SK-N-SH treated with all-trans-retinoic acid at 6 μM for 48 hours (cell line): ENCODE measurements around the gene PPP1R15B.

Experiments
- ATAC-seq: fragments of 200-7000 bp; cut with Tn5 transposase; 3 replicates; pipeline ENCODE4 v1.9.1; 2020; ENCODE audit warnings: mild to moderate bottlenecking, moderate library complexity
- BACH2 ChIP-seq: fragments of 250-450 bp; sonication (Bioruptor Pico); IDR thresholded peaks from 2 replicates; pipeline ENCODE4 v1.9.0; 2021; ENCODE audit warnings: mild to moderate bottlenecking, borderline replicate concordance
- CREB5 ChIP-seq: fragments of 250-450 bp; sonication (Bioruptor Pico); IDR thresholded peaks from 2 replicates; pipeline ENCODE4 v1.5.1; 2020; ENCODE audit warnings: low read depth, mild to moderate bottlenecking, moderate library complexity
- CSDC2 ChIP-seq: fragments of 250-450 bp; sonication (Bioruptor Pico); IDR thresholded peaks from 2 replicates; pipeline ENCODE4 v1.5.0; 2020; ENCODE audit warnings: mild to moderate bottlenecking, moderate library complexity
- ESRRG ChIP-seq: fragments of 250-450 bp; sonication (Bioruptor Pico); IDR thresholded peaks from 2 replicates; pipeline ENCODE4 v1.6.1; 2021; ENCODE audit warnings: mild to moderate bottlenecking
- GLIS3 ChIP-seq: fragments of 250-450 bp; sonication (Bioruptor Pico); IDR thresholded peaks from 2 replicates; pipeline ENCODE4 v1.5.0; 2020; ENCODE audit warnings: mild to moderate bottlenecking, moderate library complexity
- ISL1 ChIP-seq: fragments of 250-450 bp; sonication (Bioruptor Pico); IDR thresholded peaks from 2 replicates; pipeline ENCODE4 v2.1.2; 2022; ENCODE audit warnings: mild to moderate bottlenecking, moderate library complexity
- OSR1 ChIP-seq: fragments of 250-450 bp; sonication (Bioruptor Pico); IDR thresholded peaks from 2 replicates; pipeline ENCODE4 v1.8.0; 2022; ENCODE audit warnings: moderate library complexity, mild to moderate bottlenecking, inconsistent platforms
- PPARA ChIP-seq: fragments of 250-450 bp; sonication (Bioruptor Pico); IDR thresholded peaks from 2 replicates; pipeline ENCODE4 v1.5.0; 2020; ENCODE audit warnings: mild to moderate bottlenecking, borderline replicate concordance
- RARB ChIP-seq: fragments of 250-450 bp; sonication (Bioruptor Pico); IDR thresholded peaks from 2 replicates; pipeline ENCODE4 v1.8.0; 2021; ENCODE audit warnings: mild to moderate bottlenecking, moderate library complexity
- SNAI2 ChIP-seq: fragments of 250-450 bp; sonication (Bioruptor Pico); IDR thresholded peaks from 2 replicates; pipeline ENCODE4 v1.5.0; 2020; ENCODE audit warnings: mild to moderate bottlenecking, moderate library complexity
- TCF4 ChIP-seq: fragments of 250-450 bp; sonication (Bioruptor Pico); IDR thresholded peaks from 2 replicates; pipeline ENCODE4 v1.8.0; 2021; ENCODE audit warnings: mild to moderate bottlenecking, moderate library complexity, borderline replicate concordance
- TOX ChIP-seq: fragments of 250-450 bp; sonication (Bioruptor Pico); IDR thresholded peaks from 2 replicates; pipeline ENCODE4 v1.8.0; 2021; ENCODE audit warnings: mild to moderate bottlenecking, moderate library complexity, borderline replicate concordance
- ZC3H10 ChIP-seq: fragments of 250-450 bp; sonication (Bioruptor Pico); IDR thresholded peaks from 2 replicates; pipeline ENCODE4 v1.5.1; 2021; ENCODE audit warnings: mild to moderate bottlenecking, moderate library complexity
- ZFP3 ChIP-seq: fragments of 250-450 bp; sonication (Bioruptor Pico); IDR thresholded peaks from 2 replicates; pipeline ENCODE4 v1.5.0; 2020; ENCODE audit warnings: mild to moderate bottlenecking, moderate library complexity
- ZFP30 ChIP-seq: fragments of 450-650 bp; formaldehyde crosslinking; IDR thresholded peaks from 2 replicates; pipeline ENCODE4 v1.5.0; 2022; ENCODE audit warnings: mild to moderate bottlenecking, moderate library complexity
- ZNF565 ChIP-seq: fragments of 450-650 bp; formaldehyde crosslinking; conservative IDR thresholded peaks from 2 replicates; pipeline ENCODE4 v1.5.0; 2020; ENCODE audit warnings: low read depth, mild to moderate bottlenecking, moderate library complexity
- ZNF70 ChIP-seq: fragments of 450-650 bp; formaldehyde crosslinking; IDR thresholded peaks from 2 replicates; pipeline ENCODE4 v1.5.0; 2020; ENCODE audit warnings: mild to moderate bottlenecking, moderate library complexity
- TF ChIP-seq, protein P1 (sequence below): fragments of 250-450 bp; sonication (Bioruptor Pico); IDR thresholded peaks from 2 replicates; pipeline ENCODE4 v1.8.0; 2020; ENCODE audit warnings: mild to moderate bottlenecking, moderate library complexity, borderline replicate concordance
- TF ChIP-seq, protein P2 (sequence below): fragments of 250-450 bp; sonication (Bioruptor Pico); IDR thresholded peaks from 2 replicates; pipeline ENCODE4 v1.8.0; 2021; ENCODE audit warnings: low read depth, mild to moderate bottlenecking, moderate library complexity, borderline replicate concordance

PPP1R15B gene

GRCh38 chr1:204447736-204448135 is 36.1 kb upstream of the PPP1R15B start:
- no peak for ATAC-seq
- TF ChIP-seq, protein P1, sequence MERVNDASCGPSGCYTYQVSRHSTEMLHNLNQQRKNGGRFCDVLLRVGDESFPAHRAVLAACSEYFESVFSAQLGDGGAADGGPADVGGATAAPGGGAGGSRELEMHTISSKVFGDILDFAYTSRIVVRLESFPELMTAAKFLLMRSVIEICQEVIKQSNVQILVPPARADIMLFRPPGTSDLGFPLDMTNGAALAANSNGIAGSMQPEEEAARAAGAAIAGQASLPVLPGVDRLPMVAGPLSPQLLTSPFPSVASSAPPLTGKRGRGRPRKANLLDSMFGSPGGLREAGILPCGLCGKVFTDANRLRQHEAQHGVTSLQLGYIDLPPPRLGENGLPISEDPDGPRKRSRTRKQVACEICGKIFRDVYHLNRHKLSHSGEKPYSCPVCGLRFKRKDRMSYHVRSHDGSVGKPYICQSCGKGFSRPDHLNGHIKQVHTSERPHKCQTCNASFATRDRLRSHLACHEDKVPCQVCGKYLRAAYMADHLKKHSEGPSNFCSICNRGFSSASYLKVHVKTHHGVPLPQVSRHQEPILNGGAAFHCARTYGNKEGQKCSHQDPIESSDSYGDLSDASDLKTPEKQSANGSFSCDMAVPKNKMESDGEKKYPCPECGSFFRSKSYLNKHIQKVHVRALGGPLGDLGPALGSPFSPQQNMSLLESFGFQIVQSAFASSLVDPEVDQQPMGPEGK (CRISPR knock-in tag): no peak

DNA sequence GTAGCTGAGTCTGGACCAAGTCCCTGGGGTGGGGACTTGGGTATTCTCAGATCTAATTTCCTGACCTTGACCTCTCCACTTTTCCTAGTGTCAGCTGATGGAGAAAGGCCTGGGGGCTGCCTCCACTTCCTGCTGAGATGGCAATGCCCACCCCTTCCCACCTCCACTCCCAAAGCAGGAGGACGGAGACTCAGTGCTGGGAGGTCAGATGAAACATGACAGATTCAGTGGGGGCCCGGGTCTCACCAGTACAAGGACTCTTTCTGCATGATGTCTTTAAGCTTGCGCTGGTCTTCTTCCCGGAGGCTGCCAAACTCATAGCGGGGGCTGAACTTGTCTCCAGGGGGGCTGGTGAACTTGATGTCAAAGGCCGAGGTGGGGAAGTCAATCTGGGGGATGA is 35.6 kb upstream of the PPP1R15B start:
- TF ChIP-seq ZFP30 (no peak), CSDC2 (CRISPR knock-in tag) (no peak), ESRRG (no peak), OSR1 (CRISPR knock-in tag) (no peak), TCF4 (CRISPR knock-in tag) (no peak), RARB (CRISPR knock-in tag) (no peak)
- TF ChIP-seq, protein P2, sequence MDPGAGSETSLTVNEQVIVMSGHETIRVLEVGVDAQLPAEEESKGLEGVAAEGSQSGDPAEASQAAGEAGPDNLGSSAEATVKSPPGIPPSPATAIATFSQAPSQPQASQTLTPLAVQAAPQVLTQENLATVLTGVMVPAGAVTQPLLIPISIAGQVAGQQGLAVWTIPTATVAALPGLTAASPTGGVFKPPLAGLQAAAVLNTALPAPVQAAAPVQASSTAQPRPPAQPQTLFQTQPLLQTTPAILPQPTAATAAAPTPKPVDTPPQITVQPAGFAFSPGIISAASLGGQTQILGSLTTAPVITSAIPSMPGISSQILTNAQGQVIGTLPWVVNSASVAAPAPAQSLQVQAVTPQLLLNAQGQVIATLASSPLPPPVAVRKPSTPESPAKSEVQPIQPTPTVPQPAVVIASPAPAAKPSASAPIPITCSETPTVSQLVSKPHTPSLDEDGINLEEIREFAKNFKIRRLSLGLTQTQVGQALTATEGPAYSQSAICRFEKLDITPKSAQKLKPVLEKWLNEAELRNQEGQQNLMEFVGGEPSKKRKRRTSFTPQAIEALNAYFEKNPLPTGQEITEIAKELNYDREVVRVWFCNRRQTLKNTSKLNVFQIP: no peak
- TF ChIP-seq, all 23 proteins: peak for 0
- no peak for ATAC-seq

- no peak for TF ChIP-seq TCF4 (CRISPR knock-in tag)
- no peak for TF ChIP-seq OSR1 (CRISPR knock-in tag)
- TF ChIP-seq BACH2 (CRISPR knock-in tag): no peak
- no peak for TF ChIP-seq ESRRG
- TF ChIP-seq SNAI2 (CRISPR knock-in tag): no peak
- TF ChIP-seq PPARA (CRISPR knock-in tag): no peak
- TF ChIP-seq ZFP3 (CRISPR knock-in tag): no peak
- TF ChIP-seq ZFP30: no peak
- TF ChIP-seq RARB (CRISPR knock-in tag): no peak
- no peak for TF ChIP-seq ISL1 (CRISPR knock-in tag)
- no peak for TF ChIP-seq GLIS3 (CRISPR knock-in tag)
- TF ChIP-seq, protein P1 (CRISPR knock-in tag): no peak
- no peak for TF ChIP-seq TOX (CRISPR knock-in tag)
- no peak for TF ChIP-seq ZC3H10 (CRISPR knock-in tag)
- TF ChIP-seq, protein P2: no peak
- ATAC-seq: peak; percentile 98
These were observed 34.9 kb upstream of the PPP1R15B start for GRCh38 chr1:204446413-204447111.

DNA sequence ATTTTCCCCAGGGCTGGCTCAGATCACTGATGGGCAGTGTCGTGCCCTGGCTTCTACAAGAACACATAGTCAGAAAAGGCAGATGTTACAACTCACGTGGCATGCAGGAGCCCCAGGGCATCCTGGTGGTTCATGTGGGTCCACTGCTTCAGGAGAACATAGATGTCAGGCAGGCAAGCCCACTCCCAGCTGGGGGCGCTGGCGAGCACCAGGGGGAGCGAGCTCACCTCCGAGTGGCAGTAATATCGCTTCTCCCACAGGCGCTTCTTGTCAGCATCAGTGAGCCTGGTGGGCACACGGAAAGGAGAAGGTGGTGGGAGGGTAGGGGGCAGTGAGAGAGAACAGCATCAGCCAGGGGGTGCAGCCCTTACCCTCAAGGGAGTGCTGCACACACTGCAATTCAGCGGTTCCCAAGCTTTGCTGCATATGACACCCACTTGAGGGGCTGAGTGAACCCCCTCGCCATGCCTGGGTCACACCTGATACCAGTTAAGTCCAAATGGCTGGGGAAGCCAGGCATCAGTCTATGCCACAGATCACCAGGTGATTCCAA is 34.3 kb upstream of the PPP1R15B start:
- TF ChIP-seq ZNF565 (CRISPR knock-in tag): no peak
- no peak for TF ChIP-seq ISL1 (CRISPR knock-in tag)
- TF ChIP-seq, protein P1 (CRISPR knock-in tag): no peak
- TF ChIP-seq CREB5 (CRISPR knock-in tag): no peak
- no peak for TF ChIP-seq ZNF70 (CRISPR knock-in tag)
- TF ChIP-seq GLIS3 (CRISPR knock-in tag): no peak
- peak; percentile 71 for ATAC-seq
